GM18858 (cell line): ENCODE results near the gene AHRR.
"Not testable (repeated sequence)": the region's sequence is repeated elsewhere in the genome, so short reads cannot be mapped to it uniquely, and the experiment has no call there.

ENCODE experiments used
- ATAC-seq: cut with Tn5 transposase; IDR thresholded peaks from one replicate; pipeline ENCODE4 v1.9.1; 2021; ENCODE audit not compliant: unreplicated experiment

The AHRR gene

DNA sequence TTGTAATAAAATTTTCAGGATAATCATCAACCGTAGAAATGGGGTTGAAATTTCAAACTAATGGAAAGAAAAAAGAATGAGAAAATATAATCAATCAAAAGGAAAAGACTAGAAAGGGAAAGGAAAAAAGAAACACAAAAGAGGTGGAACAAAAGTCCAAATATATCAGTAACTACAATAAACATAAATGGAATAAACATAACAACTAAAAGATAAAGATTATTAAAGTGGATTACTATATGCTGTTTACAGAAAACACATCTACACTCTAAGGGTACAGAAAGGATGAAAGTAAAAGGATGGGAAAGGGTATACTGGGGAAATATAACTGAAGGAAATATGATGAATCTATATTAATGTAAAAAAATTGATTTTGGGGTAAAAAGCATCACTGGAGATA is 43.0 kb downstream of the AHRR start:
- no peak for ATAC-seq

DNA sequence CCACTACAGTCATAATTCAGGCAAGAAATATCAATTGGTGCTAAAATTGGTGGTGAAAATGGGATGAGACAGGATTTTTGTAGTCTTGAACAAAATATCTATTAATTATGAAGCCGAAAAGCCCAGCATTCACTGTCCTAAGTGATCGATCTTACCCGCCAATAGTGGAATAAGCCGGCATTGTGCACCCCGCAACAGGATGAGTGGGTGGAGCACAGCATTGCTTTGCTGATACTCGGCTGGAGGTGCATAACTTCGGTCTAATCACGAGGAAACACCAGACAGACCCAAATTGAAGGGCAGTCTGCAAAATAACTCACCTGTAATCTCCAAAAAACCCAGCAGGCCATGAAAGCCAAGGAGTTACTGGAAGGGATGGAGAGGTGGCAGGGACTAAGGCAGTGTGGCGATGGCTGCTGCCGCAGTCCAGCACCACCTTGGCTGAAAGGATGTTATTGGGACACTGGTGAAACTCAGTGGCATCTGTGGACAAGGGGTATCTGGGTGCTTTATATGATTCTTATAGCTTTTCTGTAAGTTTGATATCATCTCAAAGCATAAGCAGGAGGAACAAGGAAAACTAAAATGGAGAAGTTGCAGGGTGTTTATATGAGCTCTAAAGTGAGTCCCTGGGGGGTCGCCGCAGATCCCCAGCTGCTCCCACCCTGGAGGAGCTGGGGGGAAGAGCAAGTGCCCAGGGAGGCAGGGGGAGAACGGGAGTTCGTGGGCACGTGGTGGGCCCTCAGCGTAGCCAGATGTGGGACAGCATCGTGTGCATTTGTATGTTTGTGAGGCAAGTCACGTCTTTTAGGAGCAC is 45.2 kb downstream of the AHRR start:
- ATAC-seq: no peak

DNA sequence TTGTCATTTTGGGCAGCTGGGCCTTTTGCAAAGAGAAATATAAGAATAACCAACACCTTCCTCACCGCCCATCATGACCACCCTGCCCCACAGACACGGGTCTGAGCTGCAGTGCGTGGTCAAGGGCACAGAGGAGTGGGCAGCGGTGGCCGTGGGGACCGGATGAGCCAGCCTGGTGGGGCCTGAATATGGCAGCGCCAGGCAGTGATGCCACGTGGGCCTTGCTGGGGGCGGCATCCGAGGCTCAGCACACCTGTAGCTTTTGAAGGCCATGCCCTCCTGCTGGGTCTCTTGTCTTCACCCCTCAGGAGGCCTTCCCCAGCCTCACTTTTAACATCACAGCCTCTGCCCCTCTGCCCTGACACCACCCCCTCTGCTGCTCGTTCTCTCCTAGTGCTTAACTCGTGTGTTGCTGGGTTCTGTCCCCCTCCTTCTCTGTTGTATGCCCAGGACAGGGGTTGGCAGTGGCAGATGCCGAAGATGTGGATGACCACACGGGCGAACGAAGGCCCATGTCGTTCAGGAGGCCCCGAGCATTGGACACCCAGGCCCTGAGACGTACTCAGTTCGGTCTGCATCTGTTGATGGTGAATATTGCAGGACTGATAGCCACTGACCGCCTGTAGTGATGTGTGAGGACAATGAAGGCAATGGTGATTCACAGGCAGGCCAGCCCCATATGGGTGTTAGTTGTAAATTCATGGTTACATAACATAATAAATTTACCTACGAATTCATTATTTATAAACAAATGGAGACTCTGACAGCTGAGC is 46.0 kb downstream of the AHRR start:
- ATAC-seq: no peak

DNA sequence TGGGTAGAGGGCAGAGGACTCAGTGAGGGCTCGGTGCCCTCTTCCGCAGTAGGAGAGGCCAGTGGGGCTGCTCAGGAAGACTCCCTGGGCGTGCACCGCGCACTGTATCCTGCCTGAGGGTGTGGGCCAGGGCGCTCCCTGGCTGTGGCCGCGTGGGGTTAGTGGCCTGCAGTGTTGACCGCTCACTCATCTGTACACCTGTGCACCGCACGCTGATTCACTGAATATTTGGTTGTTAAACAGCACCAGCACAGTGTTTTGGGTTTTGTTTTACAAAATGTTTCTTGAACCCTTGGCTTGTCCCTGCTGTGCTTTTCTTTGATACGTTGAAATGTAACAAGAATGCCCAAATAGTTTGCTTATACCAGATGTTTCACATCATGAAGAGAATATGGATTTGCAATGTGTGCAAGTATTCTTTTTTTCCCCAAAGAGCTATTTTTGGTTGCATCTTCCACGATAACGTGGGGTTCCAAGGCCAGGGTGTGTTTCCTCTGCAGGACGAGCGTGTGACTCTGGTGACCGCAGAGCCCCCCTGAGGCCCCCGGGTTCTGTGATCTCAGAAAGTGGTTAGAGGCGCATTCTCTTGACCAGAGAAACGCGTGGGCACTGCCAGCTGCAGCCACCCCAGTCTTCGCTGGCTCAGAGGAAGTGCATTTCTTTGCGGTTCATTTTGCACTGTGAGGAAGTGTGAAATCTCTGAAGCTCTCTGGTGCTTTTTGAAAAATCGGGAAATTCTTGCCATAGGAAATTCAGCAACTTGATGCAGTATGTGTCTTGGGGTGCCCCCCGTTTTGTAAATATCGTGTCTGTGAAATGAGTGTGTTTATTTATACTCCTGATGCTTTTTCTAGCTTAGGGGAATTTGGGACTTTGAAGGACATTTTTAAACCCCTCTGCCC is 46.9 kb downstream of the AHRR start:
- peak; percentile 51 for ATAC-seq

DNA sequence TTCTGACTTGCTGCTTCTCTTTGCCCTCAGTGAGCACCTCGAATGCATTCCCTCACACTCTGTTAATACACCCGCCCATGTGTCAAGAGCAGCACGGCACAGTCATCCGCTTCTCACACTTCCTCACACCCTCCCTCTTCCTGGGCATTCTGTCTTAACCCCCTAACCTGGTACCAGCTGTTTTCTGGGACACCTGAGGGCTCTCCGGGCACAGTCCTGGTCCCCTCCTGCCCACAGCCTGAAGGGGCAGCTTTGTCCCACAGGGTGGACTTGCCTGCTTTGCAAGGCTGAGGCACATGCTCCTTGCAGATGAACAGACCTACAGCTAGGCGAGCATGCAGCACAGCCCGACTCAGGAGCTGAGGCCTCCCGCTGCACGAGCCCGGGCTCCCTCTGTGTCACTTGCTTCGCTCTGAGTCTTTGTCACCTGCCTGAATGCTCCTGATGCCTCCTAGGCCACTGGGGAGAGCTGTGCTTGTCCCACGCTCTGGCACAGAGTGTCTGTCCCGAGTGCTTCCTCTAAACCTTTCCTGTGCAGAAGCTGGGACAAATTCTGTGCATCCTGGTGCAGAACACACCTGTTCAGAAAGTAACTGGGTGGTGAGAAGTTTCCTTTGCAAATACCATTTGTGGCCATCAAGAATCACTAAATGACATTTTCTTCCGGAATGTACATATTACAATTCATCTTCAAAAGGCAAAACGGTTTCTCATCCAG is 47.8 kb downstream of the AHRR start:
- peak; percentile 11 for ATAC-seq

DNA sequence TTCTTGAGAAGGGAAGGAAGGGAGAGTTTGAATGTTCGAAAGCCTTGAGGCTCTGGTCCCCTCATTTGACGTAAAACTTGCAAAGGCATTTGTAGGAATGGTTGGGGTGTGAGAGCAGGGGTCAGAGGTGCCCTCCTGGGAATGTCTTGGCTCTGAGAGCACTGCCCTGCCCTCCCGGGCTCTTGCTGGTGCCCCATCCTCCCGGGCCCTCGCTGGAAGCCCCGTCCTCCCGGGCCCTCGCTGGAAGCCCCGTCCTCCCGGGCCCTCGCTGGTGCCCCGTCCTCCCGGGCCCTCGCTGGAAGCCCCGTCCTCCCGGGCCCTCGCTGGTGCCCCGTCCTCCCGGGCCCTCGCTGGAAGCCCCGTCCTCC is 48.3 kb downstream of the AHRR start:
- not testable (repeated sequence) for ATAC-seq

DNA sequence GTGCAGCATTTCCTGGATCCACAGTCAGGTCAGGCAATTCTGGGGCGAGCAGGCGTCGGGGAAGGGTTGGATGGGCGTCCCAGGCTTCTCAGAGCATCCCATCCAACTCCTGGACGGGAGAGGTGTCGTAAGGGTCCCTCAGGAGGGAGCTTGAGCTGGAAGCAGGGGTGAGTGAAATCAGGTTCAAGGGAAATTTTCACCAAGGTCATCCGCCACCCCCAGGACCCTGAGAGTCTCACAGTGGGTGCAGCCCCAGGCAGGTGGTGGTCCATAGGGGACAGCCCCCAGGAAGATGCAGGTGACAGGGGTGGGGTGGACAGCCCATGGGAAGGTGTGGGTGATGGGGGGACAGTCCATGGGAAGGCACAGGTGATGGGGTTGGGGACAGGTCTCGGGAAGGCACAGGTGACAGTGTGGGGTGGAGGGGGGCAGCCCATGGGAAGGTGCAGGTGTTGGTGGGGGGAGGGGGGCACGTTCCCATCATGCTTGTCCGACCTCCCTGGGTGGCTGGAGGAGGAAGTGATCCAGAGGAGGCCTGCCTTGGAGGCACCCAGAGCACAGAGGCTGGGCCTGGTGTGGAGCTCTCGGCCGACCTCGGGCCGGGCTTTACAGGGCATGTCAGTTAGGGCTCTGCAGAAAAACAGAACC is 48.9 kb downstream of the AHRR start:
- ATAC-seq: no peak

DNA sequence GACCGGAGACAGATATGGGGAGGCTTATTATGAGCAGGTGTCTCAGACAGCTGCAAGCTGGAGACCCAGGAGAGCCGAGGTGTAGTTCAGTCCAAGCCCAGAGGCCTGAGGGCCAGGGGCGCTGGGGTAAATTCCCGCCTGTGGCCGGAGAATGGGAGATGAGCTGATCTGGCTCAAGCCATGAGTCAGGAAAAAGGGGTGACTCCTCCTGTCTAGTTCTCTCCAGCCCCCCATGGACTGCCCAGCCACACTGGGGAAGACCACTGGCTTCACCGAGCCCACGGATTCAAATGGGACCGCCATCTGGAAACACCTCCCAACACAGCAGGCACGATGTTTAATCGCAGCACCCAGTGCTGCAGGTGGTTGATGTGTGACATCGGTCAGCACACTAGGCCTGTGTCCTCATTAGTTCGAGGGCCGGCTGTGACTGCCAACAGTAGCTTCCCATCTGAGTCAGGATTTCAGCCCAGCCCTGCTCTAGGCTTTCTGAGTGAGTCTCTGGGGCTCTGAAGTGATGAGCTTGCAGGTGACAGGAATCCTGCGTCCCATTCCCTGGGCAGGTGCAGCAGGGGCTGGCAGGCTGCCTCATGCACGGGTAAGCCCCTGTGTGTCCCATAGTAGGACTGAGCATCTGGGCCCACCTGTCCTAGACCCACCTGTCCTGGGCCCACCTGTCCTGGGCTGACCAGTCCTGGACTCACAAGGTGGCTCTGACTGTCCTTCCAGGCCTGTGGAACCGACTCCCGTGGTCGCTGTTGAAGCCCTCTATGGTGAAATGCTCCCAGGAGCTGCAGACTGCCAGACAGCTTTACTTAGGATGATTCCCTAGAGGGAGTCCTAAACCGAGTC is 49.7 kb downstream of the AHRR start:
- no peak for ATAC-seq

DNA sequence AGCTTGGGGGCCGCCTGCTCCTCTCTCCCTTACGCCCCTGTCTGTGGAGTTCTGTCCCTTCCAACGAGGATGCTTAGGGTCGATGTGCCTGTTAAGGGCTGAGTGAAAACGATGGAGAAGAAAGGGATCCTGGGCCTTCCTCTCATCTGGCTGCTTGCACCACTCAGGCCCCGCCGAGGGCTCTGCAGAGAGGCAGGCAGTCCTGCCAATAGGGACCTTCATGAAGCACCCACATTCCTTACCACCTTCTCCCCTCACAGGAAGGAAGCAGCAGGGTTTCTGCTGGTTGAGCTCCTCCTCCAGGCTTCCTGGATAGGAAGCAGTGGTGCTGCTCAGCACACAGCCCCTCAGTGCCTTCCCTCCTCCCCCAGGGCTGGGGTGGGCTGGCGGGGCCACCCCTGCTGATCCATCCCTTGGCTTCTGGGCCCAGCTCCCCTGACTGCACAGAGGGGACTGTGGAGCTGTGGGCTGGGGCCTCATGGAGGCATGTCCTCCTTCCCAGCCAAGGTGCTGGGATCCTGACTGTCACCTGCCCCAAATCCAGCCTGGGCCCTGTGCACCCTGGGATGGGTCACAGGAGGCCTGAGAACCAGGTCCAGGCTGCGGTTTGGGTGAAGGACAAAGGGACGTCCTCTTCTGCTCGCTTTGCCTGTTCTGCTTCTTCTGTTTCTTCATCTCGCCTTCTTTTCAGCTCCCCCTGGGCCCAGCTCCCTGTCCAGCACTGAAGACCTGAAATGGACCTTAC is 50.5 kb downstream of the AHRR start:
- no peak for ATAC-seq

DNA sequence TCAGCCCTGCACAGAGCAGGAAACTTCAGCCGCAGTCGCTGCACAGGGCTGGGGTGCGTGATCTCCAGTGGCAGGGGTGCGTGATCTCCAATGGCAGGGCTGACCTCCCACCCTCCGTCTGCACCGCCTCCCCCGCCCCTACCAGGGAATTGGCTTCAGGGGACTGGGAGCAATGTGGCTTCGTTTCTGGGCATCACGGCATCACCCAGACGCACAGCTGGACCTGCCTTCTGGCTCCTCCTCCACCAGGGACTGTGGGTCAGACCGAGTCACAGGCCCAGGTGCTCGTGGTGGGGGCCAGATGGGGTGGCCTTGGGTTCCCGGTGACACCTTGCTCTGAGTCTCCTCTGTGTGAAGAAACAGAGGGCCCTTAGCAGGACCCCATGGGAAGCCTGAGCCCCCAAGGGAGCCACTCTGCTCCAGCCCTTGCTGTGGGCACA is 51.1 kb downstream of the AHRR start:
- ATAC-seq: no peak

DNA sequence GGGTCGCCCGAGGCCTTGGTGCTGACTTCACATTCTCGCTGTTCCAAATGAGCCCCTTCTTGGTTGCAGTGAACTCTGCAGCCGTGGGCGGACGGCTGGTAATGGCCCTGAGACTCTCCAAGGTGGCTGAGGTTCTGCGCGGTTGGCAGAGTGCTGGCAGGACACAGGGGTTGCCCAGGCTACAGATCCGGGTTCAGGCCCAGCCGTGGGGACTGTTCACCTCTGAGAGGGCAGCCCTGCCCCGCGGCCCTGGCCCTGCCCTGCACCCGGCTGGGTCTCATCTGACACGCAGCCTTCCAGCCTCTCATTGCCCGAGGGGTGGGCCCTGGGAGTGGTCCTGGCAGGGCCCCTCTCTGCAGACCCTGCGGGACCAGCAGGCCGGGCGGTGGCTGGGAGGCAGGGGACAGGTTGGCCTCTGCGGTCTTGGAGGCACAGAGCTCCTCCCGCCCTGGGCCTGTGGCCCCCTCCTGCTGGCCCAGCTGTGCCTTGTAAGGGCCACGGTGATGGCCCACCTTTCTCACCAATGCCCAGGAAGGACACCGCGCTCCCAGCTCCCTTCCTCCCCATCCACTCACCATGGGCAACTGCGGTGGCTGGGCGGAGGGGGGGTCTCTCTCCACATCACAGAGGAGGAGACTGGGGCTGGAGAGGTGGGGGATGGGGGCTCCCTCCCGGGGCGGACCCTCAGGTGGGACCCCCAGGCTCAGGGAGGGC is 51.6 kb downstream of the AHRR start:
- ATAC-seq: no peak

DNA sequence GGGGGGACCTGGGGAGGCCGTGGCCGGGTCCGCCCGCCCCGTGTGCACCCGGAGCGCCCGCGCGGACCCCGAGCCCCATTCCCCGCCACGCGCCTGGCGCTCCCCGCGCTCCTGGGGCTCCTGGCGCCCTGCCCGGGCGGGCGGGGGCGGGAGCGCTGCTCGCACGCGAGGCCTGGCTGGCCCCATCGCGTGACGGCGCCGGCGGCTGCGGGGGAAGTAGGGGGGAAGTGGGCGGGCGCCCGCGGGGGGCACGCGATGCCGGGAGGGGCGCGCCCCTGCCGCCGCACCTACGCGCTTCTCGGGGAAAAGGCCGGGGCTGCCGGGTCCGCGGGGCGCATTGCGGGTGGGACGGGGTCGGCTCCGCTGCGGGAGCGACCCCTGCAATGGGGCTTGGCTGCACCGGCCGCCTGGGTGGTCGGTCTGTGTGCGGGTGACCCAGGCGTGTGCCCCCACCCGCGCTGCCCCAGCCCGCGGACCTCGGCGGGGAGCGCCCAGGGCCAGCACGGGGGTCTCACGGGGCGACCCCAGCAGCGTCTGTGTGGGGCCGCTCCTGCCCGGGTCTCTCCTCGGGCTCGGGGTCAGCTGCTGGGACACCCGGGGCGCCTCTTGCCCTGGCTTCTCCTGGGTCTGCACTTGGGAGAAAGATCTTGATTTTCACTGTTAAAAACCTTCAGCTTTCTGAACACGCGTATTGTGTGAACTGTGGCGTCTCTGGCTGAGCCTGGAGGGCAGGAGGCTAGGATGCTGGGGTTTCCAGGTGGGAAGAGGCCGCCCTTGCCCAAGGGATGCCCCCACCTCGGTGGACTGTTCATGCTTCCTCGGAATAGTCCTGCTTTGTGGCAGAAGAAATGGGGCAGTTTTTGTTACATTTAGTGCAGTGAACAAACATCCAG is 52.4 kb downstream of the AHRR start:
- ATAC-seq: no peak

DNA sequence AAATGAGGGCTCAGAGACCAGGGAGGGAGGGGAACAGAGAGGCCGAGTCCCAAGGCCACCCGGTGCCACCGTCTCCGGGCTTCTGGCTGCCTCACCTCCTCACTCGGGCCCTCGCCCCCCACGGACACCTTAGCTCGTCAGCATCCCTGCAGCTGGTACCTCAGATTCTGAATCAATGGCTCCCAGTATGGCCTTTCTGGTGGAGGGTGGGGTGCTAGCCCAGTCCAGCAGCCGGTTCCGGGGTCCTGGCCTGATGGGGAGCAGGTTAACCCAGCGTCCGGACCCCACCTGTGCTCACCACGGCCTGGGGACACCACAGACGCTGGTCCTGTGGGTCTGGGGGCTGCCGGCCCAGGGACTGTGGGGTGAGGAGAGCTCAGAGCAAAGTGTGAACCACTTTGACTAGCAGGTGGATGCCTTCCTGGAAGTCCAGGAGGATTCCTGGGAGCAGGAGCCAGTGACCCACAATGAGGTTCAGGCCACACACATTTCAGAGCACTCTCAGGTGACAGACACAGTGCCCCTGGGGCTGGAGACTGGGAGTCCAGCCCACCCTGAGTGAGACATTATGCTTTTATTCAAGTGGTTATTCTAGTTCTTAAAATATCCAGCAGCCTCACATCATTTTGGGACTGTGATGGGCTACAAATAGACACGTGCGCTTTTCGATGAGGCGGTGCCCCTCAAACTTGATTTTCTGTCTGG is 53.3 kb downstream of the AHRR start:
- ATAC-seq: no peak

DNA sequence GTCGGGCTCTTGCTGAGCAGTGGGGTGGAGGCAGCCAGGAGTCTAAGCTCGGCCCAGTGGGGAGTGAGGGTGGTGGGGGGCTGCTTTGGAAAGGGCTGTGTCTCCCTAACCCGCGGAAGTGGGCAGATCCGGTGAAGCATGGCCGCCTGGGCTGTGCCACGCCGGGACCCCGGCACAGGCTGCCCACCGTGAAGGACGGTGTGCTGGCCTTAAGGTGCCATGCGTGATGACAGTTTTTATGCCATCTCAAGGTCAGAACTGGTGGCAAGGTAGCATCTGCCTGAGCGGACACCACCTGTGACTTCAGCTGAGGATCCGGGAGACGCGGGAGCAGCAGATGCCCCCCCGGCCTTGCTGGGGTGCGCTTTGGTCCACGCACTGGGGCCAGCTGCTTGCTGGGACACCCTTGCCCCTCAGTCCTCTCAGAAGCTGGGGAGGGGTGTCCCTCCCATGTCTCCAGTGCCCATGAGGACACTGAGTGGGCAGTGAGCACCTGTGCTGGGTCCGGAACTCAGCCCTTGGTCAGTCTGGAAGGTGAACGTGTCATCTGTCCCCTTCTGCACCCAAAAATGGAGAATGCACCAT is 53.9 kb downstream of the AHRR start:
- ATAC-seq: no peak

DNA sequence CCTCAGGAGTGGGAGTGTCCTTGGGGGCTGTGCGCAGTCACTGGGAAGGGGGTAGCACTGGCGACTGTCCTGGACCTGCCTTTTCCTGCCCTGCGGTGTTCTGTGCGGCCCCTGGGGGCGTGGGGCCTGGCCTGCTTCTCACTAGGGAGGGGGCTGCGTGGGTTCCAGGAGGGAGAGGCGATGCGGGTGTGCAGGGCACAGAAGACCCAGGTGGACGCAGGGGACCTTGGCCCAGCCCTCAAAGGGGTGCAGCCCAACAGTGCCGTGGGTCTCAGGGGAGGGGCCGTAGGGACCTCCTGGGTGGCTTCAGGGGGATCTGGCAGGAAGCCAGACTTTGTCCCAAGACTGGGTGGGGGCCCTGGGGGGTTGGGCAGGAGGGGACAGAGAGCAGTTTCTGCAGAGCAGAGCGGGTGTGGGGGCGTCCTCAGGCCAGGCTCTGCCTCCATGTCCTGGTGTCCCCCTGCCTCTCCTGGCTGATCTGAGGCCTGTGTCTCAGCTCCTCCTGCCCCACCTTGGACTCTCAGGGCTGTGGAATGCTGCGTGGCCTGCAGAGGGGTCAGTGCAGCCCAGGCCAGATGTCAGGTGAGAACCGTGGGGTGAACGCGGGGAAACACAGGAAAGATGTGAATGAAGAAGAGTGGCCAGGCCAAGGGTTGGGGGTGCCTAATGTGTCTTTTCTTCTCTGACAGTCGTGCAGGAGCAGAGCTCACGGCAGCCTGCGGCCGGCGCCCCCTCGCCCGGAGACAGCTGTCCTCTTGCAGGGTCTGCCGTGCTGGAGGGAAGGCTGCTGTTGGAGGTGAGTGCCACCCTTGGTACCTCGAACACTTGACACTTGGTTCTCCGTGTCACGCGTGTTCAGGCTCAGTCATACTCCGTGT is 54.6 kb downstream of the AHRR start:
- ATAC-seq: no peak
